ENCODE data around the gene CCDC88C.

CCDC88C gene

GRCh38 chr14:91313852-91314251, 103.8 kb downstream of the CCDC88C start:
- no peak for DNase-seq (ENCODE audit: low read depth in 1 of 2, low spot score in 1 of 2)

DNA sequence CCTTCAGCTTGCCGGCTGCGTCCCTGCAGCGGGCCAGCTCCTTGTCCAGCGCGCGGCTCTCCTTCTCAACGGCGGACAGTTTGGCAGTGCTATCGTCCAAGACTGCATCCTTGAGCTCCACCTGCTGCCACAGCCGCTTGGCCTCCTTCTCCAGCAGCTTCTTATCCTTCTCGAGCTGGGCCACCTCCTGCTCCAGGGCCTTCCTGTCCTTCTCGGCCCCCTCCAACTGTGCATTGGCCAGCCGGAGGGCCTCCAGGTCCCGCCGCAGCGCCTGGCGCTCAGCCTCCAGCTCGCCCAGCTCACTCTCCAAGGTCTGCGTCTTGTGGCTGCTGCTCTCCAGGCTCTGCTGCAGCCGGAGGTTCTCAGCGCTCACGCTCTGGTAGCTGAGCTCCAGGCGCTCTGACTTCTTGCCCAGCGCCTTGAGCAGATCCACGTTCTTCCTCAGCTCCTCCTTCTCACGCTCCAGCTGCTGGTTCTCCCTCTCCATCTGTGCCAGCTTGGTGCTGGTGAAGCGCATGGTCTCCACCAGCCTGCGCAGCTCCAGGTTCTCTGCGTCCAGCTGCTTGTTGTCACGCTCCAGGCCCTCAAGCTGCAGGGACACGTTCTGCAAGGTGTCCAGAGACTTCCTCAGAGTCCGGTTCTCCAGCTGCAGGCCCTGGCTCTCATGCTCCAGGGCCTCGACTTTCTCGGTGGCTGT, 104.3 kb downstream of the CCDC88C start:
- DNase-seq (ENCODE audit: low read depth in 1 of 2, low spot score in 1 of 2), result no peak

GRCh38 chr14:91311284-91311662, 106.3 kb downstream of the CCDC88C start:
- no peak for DNase-seq (ENCODE audit: low read depth in 1 of 2, low spot score in 1 of 2)

GRCh38 chr14:91310606-91311283, 106.9 kb downstream of the CCDC88C start:
- no peak for DNase-seq (ENCODE audit: low read depth in 1 of 2, low spot score in 1 of 2)

GRCh38 chr14:91309756-91310280, 107.8 kb downstream of the CCDC88C start:
- no peak for DNase-seq (ENCODE audit: low read depth in 1 of 2, low spot score in 1 of 2)

DNA sequence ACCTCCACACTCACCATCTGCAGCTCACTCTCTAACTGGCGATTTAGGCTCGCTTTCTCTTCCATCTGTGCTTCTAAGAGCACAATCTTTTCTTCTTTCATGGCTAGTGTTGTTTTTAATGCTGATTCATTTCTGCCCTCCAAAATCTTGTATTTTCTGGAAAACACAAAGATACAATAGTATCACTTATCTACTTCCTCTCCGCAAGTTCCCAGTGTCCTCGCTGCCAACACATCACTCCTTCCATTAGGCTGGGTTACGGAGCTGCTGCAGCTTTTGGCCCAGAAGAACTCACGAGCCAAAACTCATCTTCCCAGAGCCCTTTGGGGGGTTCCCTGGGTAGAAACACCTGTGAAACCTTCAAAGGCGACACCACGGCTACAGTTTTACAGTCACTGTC, 109.3 kb downstream of the CCDC88C start:
- DNase-seq (ENCODE audit: low read depth in 1 of 2, low spot score in 1 of 2), result no peak

DNA sequence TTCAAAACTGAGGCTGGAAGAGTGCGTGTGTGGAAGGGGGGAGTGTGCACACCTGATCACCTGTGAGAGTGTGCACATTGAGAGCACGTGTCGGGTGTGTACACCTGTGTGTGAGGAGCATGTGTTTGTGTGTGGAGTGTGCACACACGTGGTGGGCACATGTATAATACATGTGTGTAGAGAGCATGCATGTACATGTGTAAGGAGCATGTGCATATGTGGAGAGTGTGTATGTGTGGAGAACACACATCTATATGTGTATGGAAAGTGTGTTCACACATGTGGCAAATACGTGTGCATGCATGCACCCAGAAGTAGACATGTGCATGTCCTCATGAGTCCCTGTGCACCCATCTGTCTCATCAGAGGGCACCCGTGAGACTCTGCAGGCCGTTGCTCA, 110.0 kb downstream of the CCDC88C start:
- no peak for DNase-seq (ENCODE audit: low read depth in 1 of 2, low spot score in 1 of 2)

DNA sequence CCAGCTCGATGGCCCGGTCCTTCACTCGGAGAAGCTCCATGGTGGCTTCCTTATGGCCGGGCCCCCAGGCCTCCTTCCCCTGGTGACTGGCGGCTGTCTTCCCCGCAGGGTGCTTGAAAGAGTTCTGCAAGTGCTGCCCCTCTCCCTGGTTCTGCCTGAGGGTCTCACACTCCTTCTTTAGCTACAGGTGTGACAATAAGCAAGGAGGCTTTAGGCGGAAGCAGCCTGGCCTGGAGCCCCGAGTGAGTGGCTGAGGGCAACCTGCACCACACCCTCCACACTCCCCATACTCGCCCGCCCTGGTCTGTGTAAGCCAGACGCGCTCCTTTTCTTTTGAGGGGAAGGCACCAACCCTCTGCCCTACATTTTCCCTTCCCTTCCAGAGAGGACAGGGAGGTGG, 110.6 kb downstream of the CCDC88C start:
- no peak for DNase-seq (ENCODE audit: low read depth in 1 of 2, low spot score in 1 of 2)

GRCh38 chr14:91306547-91306946, 111.1 kb downstream of the CCDC88C start:
- DNase-seq (ENCODE audit: low read depth in 1 of 2, low spot score in 1 of 2), result no peak

GRCh38 chr14:91305650-91306431, 111.8 kb downstream of the CCDC88C start:
- DNase-seq (ENCODE audit: low read depth in 1 of 2, low spot score in 1 of 2), result no peak

- no peak for DNase-seq (ENCODE audit: low read depth in 1 of 2, low spot score in 1 of 2)
These were observed 113.7 kb downstream of the CCDC88C start for GRCh38 chr14:91303924-91304229.

GRCh38 chr14:91303091-91303923, 114.3 kb downstream of the CCDC88C start:
- DNase-seq (ENCODE audit: low read depth in 1 of 2, low spot score in 1 of 2), result peak in 1 of 2 donors; percentile 46

GRCh38 chr14:91302391-91302790, 115.2 kb downstream of the CCDC88C start:
- DNase-seq (ENCODE audit: low read depth in 1 of 2, low spot score in 1 of 2), result no peak

GRCh38 chr14:91300957-91301356, 116.7 kb downstream of the CCDC88C start:
- DNase-seq (ENCODE audit: low read depth in 1 of 2, low spot score in 1 of 2), result no peak

- DNase-seq (ENCODE audit: low read depth in 1 of 2, low spot score in 1 of 2), result no peak
These were observed 117.2 kb downstream of the CCDC88C start for GRCh38 chr14:91300283-91300895.

DNA sequence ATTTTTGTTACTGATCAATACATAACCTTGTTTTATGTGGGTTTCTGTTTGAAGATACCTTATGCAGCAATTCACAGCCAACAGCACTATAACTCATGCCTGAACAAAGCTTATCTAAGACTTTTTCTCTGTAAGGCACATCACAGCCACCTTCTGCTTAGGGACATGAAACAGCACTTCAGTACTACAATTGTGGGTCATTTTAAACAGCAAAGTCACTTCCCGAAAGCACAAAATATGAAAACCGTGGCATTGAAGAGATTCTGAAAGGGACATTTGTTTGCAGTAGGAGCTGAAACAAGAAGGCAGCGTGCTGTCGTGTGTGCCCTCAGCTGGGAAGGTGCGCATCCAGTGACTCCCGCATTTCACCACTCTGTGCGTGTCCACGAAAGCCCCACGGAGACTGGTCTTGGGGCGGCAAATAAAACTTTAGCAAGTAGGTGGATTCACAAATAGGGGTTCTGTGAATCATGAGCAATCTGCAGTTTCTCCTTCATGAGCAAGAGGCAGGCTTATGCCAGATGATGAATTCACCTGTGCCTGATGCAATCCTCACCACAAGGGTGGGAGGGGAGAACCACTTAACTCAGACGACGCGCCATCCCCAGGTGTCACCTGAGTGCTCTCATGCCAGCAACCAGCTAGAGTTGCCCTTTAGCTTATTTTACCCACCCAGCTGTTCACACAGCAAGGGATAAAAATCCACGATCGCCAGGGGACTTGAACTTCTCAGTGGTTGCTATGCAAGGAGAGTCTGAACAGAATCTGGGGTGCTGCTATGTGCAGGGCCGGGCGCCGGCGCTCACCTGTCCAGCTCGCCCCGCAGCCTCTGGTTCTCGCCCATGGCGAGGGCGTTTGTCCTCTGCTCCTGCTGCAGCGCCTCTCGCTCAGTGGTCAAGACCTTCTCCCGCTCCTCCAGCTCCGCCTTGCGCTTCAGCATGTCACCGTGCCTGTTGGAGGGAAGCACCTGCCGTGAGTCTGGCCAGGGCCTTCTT, 118.2 kb downstream of the CCDC88C start:
- no peak for DNase-seq (ENCODE audit: low read depth in 1 of 2, low spot score in 1 of 2)

GRCh38 chr14:91298576-91298975, 119.0 kb downstream of the CCDC88C start:
- no peak for DNase-seq (ENCODE audit: low read depth in 1 of 2, low spot score in 1 of 2)

GRCh38 chr14:91297081-91297711, 120.4 kb downstream of the CCDC88C start:
- DNase-seq (ENCODE audit: low read depth in 1 of 2, low spot score in 1 of 2), result no peak
